DND-41 (cell line): Measurements from ENCODE around the gene SLC5A11.
"Not testable (repeated sequence)": the region's sequence is repeated elsewhere in the genome, so short reads cannot be mapped to it uniquely, and the experiment has no call there.

ENCODE experiments used
- ATAC-seq: fragments of 200-7000 bp; cut with Tn5 transposase; 3 replicates; pipeline ENCODE4 v1.9.1; 2021; ENCODE audit warnings: low read depth; ENCODE audit not compliant: insufficient read depth
- DNase-seq: peaks from one replicate; pipeline ENCODE4 v3.0.0-alpha.2; 2020
- H2AFZ ChIP-seq: 2 replicates; pipeline ENCODE4 v1.6.0; 2012; ENCODE audit warnings: low read depth, low read length
- H3K27ac ChIP-seq: 2 replicates; pipeline ENCODE4 v1.5.1; 2012; ENCODE audit warnings: low read length, inconsistent platforms
- H3K27me3 ChIP-seq: fragments of 200-600 bp; sonication (generic); 2 replicates; pipeline ENCODE4 v1.6.0; 2012; ENCODE audit warnings: low read length, mild to moderate bottlenecking, inconsistent platforms; ENCODE audit not compliant: insufficient read depth, poor library complexity
- H3K36me3 ChIP-seq: 2 replicates; pipeline ENCODE4 v1.5.1; 2012; ENCODE audit warnings: low read length, inconsistent platforms; ENCODE audit not compliant: insufficient read depth
- H3K4me1 ChIP-seq: 2 replicates; pipeline ENCODE4 v1.5.1; 2012; ENCODE audit warnings: mild to moderate bottlenecking, low read length; ENCODE audit not compliant: insufficient read depth
- H3K4me2 ChIP-seq: 2 replicates; pipeline ENCODE4 v1.6.0; 2012; ENCODE audit warnings: mild to moderate bottlenecking, moderate library complexity, low read length, inconsistent platforms; ENCODE audit not compliant: insufficient read depth
- H3K4me3 ChIP-seq, 2 experiments: fragments of 200-600 bp in 1 of 2; shearing (Covaris generic) in 1 of 2; 2 replicates each; pipeline ENCODE4 v1.5.1; 2012 to 2016; ENCODE audit warnings: inconsistent platforms in 2 of 2, low read length in 2 of 2, mild to moderate bottlenecking in 2 of 2, low read depth in 1 of 2, moderate library complexity in 1 of 2
- H3K79me2 ChIP-seq: 2 replicates; pipeline ENCODE4 v1.6.0; 2012; ENCODE audit warnings: low read length, inconsistent platforms; ENCODE audit not compliant: insufficient read depth
- H3K9ac ChIP-seq: 2 replicates; pipeline ENCODE4 v1.6.0; 2012; ENCODE audit warnings: low read depth, mild to moderate bottlenecking, inconsistent platforms, low read length, moderate library complexity
- H3K9me3 ChIP-seq: 2 replicates; pipeline ENCODE4 v1.5.1; 2012; ENCODE audit warnings: low read length, moderate library complexity, mild to moderate bottlenecking, inconsistent platforms; ENCODE audit not compliant: insufficient read depth, severe bottlenecking
- H4K20me1 ChIP-seq: 2 replicates; pipeline ENCODE4 v1.6.0; 2012; ENCODE audit warnings: low read length; ENCODE audit not compliant: insufficient read depth
- CTCF ChIP-seq: IDR thresholded peaks from 2 replicates; pipeline ENCODE4 v1.5.1; 2012; ENCODE audit warnings: borderline replicate concordance, low read length, moderate library complexity, mild to moderate bottlenecking; ENCODE audit not compliant: poor library complexity, severe bottlenecking; ENCODE audit errors: extremely low read depth
- EZH2 ChIP-seq: IDR thresholded peaks from 3 replicates; pipeline ENCODE4 v1.6.1; 2012; ENCODE audit warnings: borderline replicate concordance, low read depth, mild to moderate bottlenecking, moderate library complexity, low read length, inconsistent platforms; ENCODE audit not compliant: severe bottlenecking

Gene SLC5A11

DNA sequence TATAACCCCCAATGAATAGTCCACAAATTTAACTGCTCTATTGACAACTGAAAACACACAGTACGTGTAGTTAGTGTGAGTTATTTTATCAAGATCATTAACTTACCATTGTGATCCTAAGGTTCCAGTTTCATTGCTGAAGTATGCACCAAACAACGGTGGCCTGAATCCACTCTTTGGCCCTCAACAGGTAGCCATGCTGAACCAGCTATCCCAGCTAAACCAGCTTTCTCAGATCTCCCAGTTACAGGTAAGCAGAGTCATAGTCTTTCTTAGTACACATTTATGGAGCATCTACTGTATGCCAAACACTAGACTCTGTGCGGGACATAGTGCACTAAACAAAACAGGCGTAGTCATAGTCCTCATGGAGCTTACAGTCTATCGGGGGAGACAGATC lies 40.3 kb upstream of the SLC5A11 start:
- Histone ChIP-seq H3K9ac (no peak overlapping the region), H3K4me2 (no peak overlapping the region), H3K27me3 (no peaks in the 10 kb centered on the region), H3K9me3 (no peaks in the 10 kb centered on the region), H3K79me2 (no peaks in the 10 kb centered on the region), H3K27ac (no peak overlapping the region), H2AFZ (no peak overlapping the region), H3K36me3 (peaks cover 99% of the 10 kb centered on the region), H3K4me3 (no peak overlapping the region), H4K20me1 (no peaks in the 10 kb centered on the region), H3K4me1 (no peaks in the 10 kb centered on the region)
- ATAC-seq, result no peak
- TF ChIP-seq EZH2, result no peak
- no peak for TF ChIP-seq CTCF
- DNase-seq, result no peak

GRCh38 chr16:24807301-24807700 lies 38.5 kb upstream of the SLC5A11 start:
- Histone ChIP-seq H3K9me3 (no peaks in the 10 kb centered on the region), H4K20me1 (no peaks in the 10 kb centered on the region), H3K4me1 (no peaks in the 10 kb centered on the region), H3K79me2 (no peaks in the 10 kb centered on the region), H3K36me3 (peaks cover 96% of the 10 kb centered on the region), H3K27me3 (no peaks in the 10 kb centered on the region), H3K9ac (no peak overlapping the region), H3K27ac (no peak overlapping the region), H2AFZ (no peak overlapping the region), H3K4me2 (no peak overlapping the region), H3K4me3 (no peak overlapping the region)
- TF ChIP-seq CTCF (no peak), EZH2 (no peak)
- DNase-seq (no peak), ATAC-seq (no peak)

GRCh38 chr16:24810951-24811843 lies 34.6 kb upstream of the SLC5A11 start:
- ATAC-seq, result no peak
- Histone ChIP-seq H3K4me2 (no peak overlapping the region), H3K79me2 (no peaks in the 10 kb centered on the region), H4K20me1 (no peaks in the 10 kb centered on the region; the same call in 1 of the 2 replicates), H3K4me3 (no peak overlapping the region), H3K27me3 (no peaks in the 10 kb centered on the region), H3K4me1 (no peaks in the 10 kb centered on the region), H3K36me3 (peaks cover 96% of the 10 kb centered on the region), H3K27ac (no peak overlapping the region), H2AFZ (no peak overlapping the region), H3K9me3 (no peaks in the 10 kb centered on the region), H3K9ac (no peak overlapping the region)
- TF ChIP-seq EZH2 (no peak), CTCF (no peak)
- DNase-seq, result no peak

GRCh38 chr16:24812813-24813212 lies 33.0 kb upstream of the SLC5A11 start:
- H3K9me3 ChIP-seq, result not testable (repeated sequence)

More at GRCh38 chr16:24812813-24813212, 33.0 kb upstream of the SLC5A11 start:
- not testable (repeated sequence) for H3K4me2 ChIP-seq, H3K4me1 ChIP-seq, H4K20me1 ChIP-seq, DNase-seq, H3K4me3 ChIP-seq, H3K27ac ChIP-seq, H3K9ac ChIP-seq, H3K27me3 ChIP-seq, H2AFZ ChIP-seq, H3K79me2 ChIP-seq, ATAC-seq
- peaks cover 94% of the 10 kb centered on the region for H3K36me3 ChIP-seq
